Endothelial cell of umbilical vein (primary cell): ENCODE measurements around the gene CDH3. TPM values are rescaled to one million over a fixed set of nuclear protein-coding genes. Genes with fewer than 3 reads are reported as not detected.

ENCODE experiments used
- BruUV-seq: library from RNA; stranded (reverse); fragments of 400-500 nt; replicated peaks from 2 replicates; lab custom pipeline; 2021; lab: Mats Ljungman, UMichigan
- CTCF ChIA-PET: fragments of 300-600, 350-600 bp; sonication (Branson Sonifier 250); formaldehyde crosslinking; loops from one replicate; lab custom pipeline; 2021; ENCODE audit warnings: antibody characterized with exemption, inconsistent platforms; lab: Charles Lee
- POLR2A ChIA-PET: fragments of 300-600, 350-600 bp; sonication (Branson Sonifier 250); formaldehyde crosslinking; loops from one replicate; lab custom pipeline; 2021; ENCODE audit warnings: antibody characterized with exemption, inconsistent platforms; lab: Charles Lee
- DNase-seq: peaks from one replicate; pipeline ENCODE4 v3.0.0-alpha.2; 2011; ENCODE audit warnings: low read depth, low spot score
- FAIRE-seq: peaks from 2 replicates; lab custom pipeline; 2011; peaks lifted over from hg19 to GRCh38; lab: Jason Lieb, UNC
- H2AFZ ChIP-seq: 2 replicates; pipeline ENCODE4 v1.6.0; 2012; ENCODE audit warnings: low read depth, low read length, control low read depth, inconsistent platforms
- H3K27ac ChIP-seq: 2 replicates; pipeline ENCODE4 v1.5.1; 2011; ENCODE audit warnings: low read depth, mild to moderate bottlenecking, control low read depth, low read length, moderate library complexity; ENCODE audit not compliant: insufficient read depth
- H3K27me3 ChIP-seq, 2 experiments: 2 replicates each; pipeline versions ENCODE4 v1.6.0 to v1.6.1; 2011; ENCODE audit warnings: low read length in 2 of 2, mixed read lengths in 1 of 2; ENCODE audit not compliant: control insufficient read depth in 2 of 2, insufficient read depth in 2 of 2
- H3K36me3 ChIP-seq, 2 experiments: 2 replicates in 1 of 2; 3 replicates in 1 of 2; pipeline ENCODE4 v1.5.1; 2011; ENCODE audit warnings: low read length in 2 of 2, mild to moderate bottlenecking in 1 of 2, moderate library complexity in 1 of 2; ENCODE audit not compliant: control insufficient read depth in 2 of 2, insufficient read depth in 2 of 2; ENCODE audit errors: extremely low read depth in 1 of 2
- H3K4me1 ChIP-seq: 3 replicates; pipeline ENCODE4 v1.5.1; 2011; ENCODE audit warnings: mild to moderate bottlenecking, low read length; ENCODE audit not compliant: control insufficient read depth, insufficient read depth; ENCODE audit errors: extremely low read depth
- H3K4me2 ChIP-seq: 2 replicates; pipeline ENCODE4 v1.6.1; 2011; ENCODE audit warnings: low read length, control low read depth, mixed read lengths; ENCODE audit not compliant: insufficient read depth
- H3K4me3 ChIP-seq, 3 experiments: fragments of 200-600 bp in 1 of 3; sonication (generic), shearing (Covaris generic) in 1 of 3; replicated peaks in 1 of 3; 2 replicates each; pipeline ENCODE4 v1.5.1; 2011 to 2016; ENCODE audit warnings: control low read depth in 3 of 3, low read length in 3 of 3, mild to moderate bottlenecking in 2 of 3, inconsistent platforms in 1 of 3, low read depth in 1 of 3, moderate library complexity in 1 of 3; ENCODE audit not compliant: insufficient read depth in 1 of 3
- H3K79me2 ChIP-seq: 2 replicates; pipeline ENCODE4 v1.6.0; 2012; ENCODE audit warnings: low read length, inconsistent platforms; ENCODE audit not compliant: control insufficient read depth, insufficient read depth
- H3K9ac ChIP-seq: replicated peaks from 2 replicates; pipeline ENCODE3; 2011; ENCODE audit warnings: low read length, control low read depth; ENCODE audit not compliant: insufficient read depth; ENCODE audit errors: extremely low read depth
- H3K9me1 ChIP-seq: replicated peaks from 3 replicates; pipeline ENCODE4 v1.6.0; 2011; ENCODE audit warnings: mild to moderate bottlenecking, low read length; ENCODE audit not compliant: control insufficient read depth, insufficient read depth; ENCODE audit errors: extremely low read depth
- H3K9me3 ChIP-seq: replicated peaks from 2 replicates; pipeline ENCODE4 v1.5.1; 2012; ENCODE audit warnings: low read length, inconsistent platforms; ENCODE audit not compliant: control insufficient read depth, insufficient read depth
- H4K20me1 ChIP-seq: replicated peaks from 2 replicates; pipeline ENCODE3; 2011; ENCODE audit warnings: mild to moderate bottlenecking, low read length; ENCODE audit not compliant: control insufficient read depth, insufficient read depth; ENCODE audit errors: extremely low read depth
- EZH2 ChIP-seq: IDR thresholded peaks from 2 replicates; pipeline ENCODE4 v1.6.1; 2012; ENCODE audit warnings: borderline replicate concordance, low read depth, mild to moderate bottlenecking, moderate library complexity, low read length, inconsistent platforms; ENCODE audit not compliant: severe bottlenecking
- JUN ChIP-seq: IDR thresholded peaks from 2 replicates; pipeline ENCODE4 v1.6.1; 2011; ENCODE audit warnings: borderline replicate concordance, low read depth; ENCODE audit not compliant: insufficient read length, insufficient read depth
- MAX ChIP-seq: IDR thresholded peaks from 2 replicates; pipeline ENCODE4 v1.6.1; 2011; ENCODE audit not compliant: insufficient read depth, insufficient read length
- POLR2A ChIP-seq: IDR thresholded peaks from 2 replicates; pipeline ENCODE4 v1.6.1; 2012; ENCODE audit warnings: low read depth, mild to moderate bottlenecking, control low read depth, low read length
- POLR2AphosphoS5 ChIP-seq: IDR thresholded peaks from 2 replicates; pipeline ENCODE4 v1.6.1; 2012; ENCODE audit warnings: low read depth, mild to moderate bottlenecking, control low read depth, low read length, moderate library complexity; ENCODE audit not compliant: insufficient read depth
- dilution Hi-C: fragments of 300-500 bp; cut with MboI; formaldehyde crosslinking; loops from one replicate; pipeline ENCODE4 v1.15.0; 2019; ENCODE audit warnings: low sequenced_read_pairs; ENCODE audit not compliant: extremely low pct_ligation_motif_present
- intact Hi-C: fragments of 100-400 bp; cut with micrococcal nuclease; formaldehyde crosslinking; loops from one replicate; pipeline ENCODE4 v1.10.0; 2022
- polyA plus RNA-seq, 4 experiments: library from polyadenylated mRNA; depleted of rRNA in 3 of 4; stranded (reverse) in 3 of 4; unstranded in 1 of 4; fragments of >200 nt; gene quantifications; 2 replicates each; pipeline versions ENCODE4 v1.2.1 to v1.2.3, GENCODE V29; 2011 to 2012; ENCODE audit warnings: missing spikeins in 1 of 4
- total RNA-seq: library from RNA; stranded (reverse); gene quantifications from 2 replicates; pipeline ENCODE4 v1.2.3, GENCODE V29; 2021

Gene CDH3
- total and polyA plus RNA-seq, 2 donors (not counting 3 experiments of a cell fraction or from before 2014, with no cell fraction given): 0.03 TPM; not detected in 1

- FAIRE-seq (no peak), DNase-seq (no peak)
- Histone ChIP-seq H3K27ac (no peak within 1 kb of the TSS), H3K9ac (no peak within 1 kb of the TSS), H3K4me2 (no peak within 1 kb of the TSS), H3K36me3 (no peaks in the 10 kb centered on the region), H3K9me3 (no peaks in the 10 kb centered on the region), H3K4me3 (no peak within 1 kb of the TSS), H2AFZ (no peak within 1 kb of the TSS), H4K20me1 (no peaks in the 10 kb centered on the region), H3K79me2 (no peaks in the 10 kb centered on the region), H3K4me1 (no peaks in the 10 kb centered on the region), H3K27me3 (peaks cover 27 to 29% of the 10 kb centered on the region in 2 experiments), H3K9me1 (no peaks in the 10 kb centered on the region)
- BruUV-seq: no TSS peak
- intact Hi-C loops: no loop called here
- dilution Hi-C loops: no loop called here
- POLR2A ChIA-PET: no interaction called here
- TF ChIP-seq POLR2AphosphoS5 (no peak), MAX (no peak), POLR2A (no peak), JUN (no peak), EZH2 (peak; percentile 87)
- CTCF ChIA-PET: no interaction called here
These were observed 92.1 kb downstream of the CDH3 start, which contains the start of gene CDH1 for GRCh38 chr16:68737046-68737729. Gene CDH1, plus strand, starts transcription at chr16:68737292. Its CDS starts 124 bp downstream, at chr16:68737416.
